Psoas muscle (tissue), 8 donors: Measurements from ENCODE around the gene ECT2L. TPM values are rescaled to one million over a fixed set of nuclear protein-coding genes. Genes with fewer than 3 reads are reported as not detected.

ENCODE experiments used
- ATAC-seq, 4 donors: fragments of 200-7000 bp; cut with Tn5 transposase; one replicate each; pipeline ENCODE4 v1.9.1; 2020; ENCODE audit warnings: moderate library complexity in 3 of 4, mild to moderate bottlenecking in 2 of 4
- DNase-seq, 2 donors: peaks; one replicate each; pipeline ENCODE4 v3.0.0-alpha.2; 2020
- H3K27ac ChIP-seq: fragments of 200-600 bp; one replicate; pipeline ENCODE4 v1.8.0; 2022
- H3K27me3 ChIP-seq, 3 donors: fragments of 200-600 bp in 1 of 3; one replicate each; pipeline versions ENCODE4 v1.6.1 to v1.8.0; 2013 to 2022; ENCODE audit warnings: low read length in 2 of 3, mild to moderate bottlenecking in 2 of 3, moderate library complexity in 1 of 3; ENCODE audit not compliant: insufficient read depth in 3 of 3
- H3K36me3 ChIP-seq, 2 donors: fragments of 200-600 bp in 1 of 2; one replicate each; pipeline versions ENCODE4 v1.6.1 to v1.8.0; 2013 to 2022; ENCODE audit warnings: low read depth in 1 of 2, mild to moderate bottlenecking in 1 of 2, moderate library complexity in 1 of 2; ENCODE audit not compliant: insufficient read depth in 1 of 2
- H3K4me1 ChIP-seq: fragments of 200-600 bp; one replicate; pipeline ENCODE4 v1.8.0; 2022
- H3K4me3 ChIP-seq: fragments of 200-600 bp; one replicate; pipeline ENCODE4 v1.8.0; 2022; ENCODE audit warnings: mild to moderate bottlenecking
- H3K9me3 ChIP-seq: fragments of 200-600 bp; one replicate; pipeline ENCODE4 v1.8.0; 2022
- WGBS, 3 donors: extraction: QIAGEN DNeasy Blood & Tissue Kit; methylation state at CpG; one replicate each; pipeline versions ENCODE4 v1.1.6 to v1.1.7; 2013; 5-methylcytosine and 5-hydroxymethylcytosine counted together
- intact Hi-C, 2 donors: fragments of 100-400 bp; cut with DNase I; formaldehyde crosslinking; loops; one replicate each; pipeline versions ENCODE4 v1.11.0 to v1.14.2; 2022
- polyA plus RNA-seq, 3 donors: library from polyadenylated mRNA; stranded (reverse); fragments of 200-250 nt; gene quantifications; one replicate each; pipeline ENCODE4 v1.2.3, GENCODE V29; 2013
- total RNA-seq, 4 donors: library from RNA; stranded (reverse); fragmentation: NEBNext Ultra II Directional in 2 of 4; extraction: Animal tissue kit (Norgen Biotek cat#: 25700) in 2 of 4; gene quantifications; one replicate each; pipeline versions ENCODE4 v1.2.1 to v1.2.4, GENCODE V29; 2021 to 2023
- TF ChIP-seq, protein P1 (sequence below): fragments of 200-600 bp; IDR thresholded peaks from one replicate; pipeline ENCODE4 v1.8.0; 2022; ENCODE audit warnings: antibody characterized with exemption
- donor health status: healthy with polysubstance abuse.
- donor health status: DM: no; HTN: no; CAD: no; lungs with moderate emphysema.
- donor health status: Bipolar disorder and iron deficiency.
- donor health status: healthy.
- donor health status: DM: yes; HTN: yes; CAD: no.
- donor health status: DM: no; HTN: no; CAD: no.
- donor health status: DM: no; HTN: no; CAD: no.
- donor health status: DM: yes; HTN: yes; CAD: no.

Gene ECT2L
- total and polyA plus RNA-seq, 7 donors = under 0.01 TPM; not detected in 6

DNA sequence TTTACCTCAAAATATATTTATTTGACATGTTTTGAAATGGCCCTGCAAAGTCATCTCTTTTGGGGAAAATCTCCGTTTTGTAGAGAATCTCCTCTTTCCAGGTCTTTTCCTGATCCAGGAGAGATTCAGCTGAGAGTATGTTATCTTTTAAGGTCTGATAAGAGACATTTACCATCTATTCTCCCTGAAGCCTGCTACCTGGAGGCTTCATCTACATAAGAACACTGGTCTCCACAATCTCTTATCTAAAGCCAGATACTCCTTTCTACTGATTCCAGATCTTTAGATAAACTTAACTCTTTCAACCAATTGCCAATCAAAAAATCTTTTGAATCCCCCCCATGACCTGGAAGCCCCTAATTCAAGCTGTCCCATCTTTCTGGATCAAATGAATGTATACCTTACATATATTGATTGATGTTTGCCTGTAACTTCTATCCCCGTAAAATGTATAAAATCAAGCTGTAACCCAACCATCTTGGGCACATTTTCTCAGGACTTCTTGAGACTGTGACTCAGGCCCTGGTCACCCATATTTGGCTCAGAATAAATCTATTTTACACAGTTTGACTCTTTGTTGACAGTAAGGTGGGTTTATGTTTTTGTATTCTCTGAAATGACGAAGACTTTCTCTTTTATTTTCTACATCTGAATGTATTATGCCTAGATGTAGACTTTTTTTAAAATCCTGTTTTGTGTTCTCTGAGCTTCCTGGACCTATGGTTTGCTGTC, 95.5 kb downstream of the ECT2L start:
- Histone ChIP-seq H3K4me1 (no peaks in the 10 kb centered on the region), H3K36me3 (no peaks in the 10 kb centered on the region), H3K27ac (no peak overlapping the region), H3K27me3 (no peaks in the 10 kb centered on the region), H3K4me3 (no peak overlapping the region), H3K9me3 (no peaks in the 10 kb centered on the region)
- no peak for DNase-seq
- ATAC-seq = no peak
- WGBS, 3 donors = 86 to 92% (median 86%) methylated on average over 3 of the region's 3 CpGs
- TF ChIP-seq, protein P1, sequence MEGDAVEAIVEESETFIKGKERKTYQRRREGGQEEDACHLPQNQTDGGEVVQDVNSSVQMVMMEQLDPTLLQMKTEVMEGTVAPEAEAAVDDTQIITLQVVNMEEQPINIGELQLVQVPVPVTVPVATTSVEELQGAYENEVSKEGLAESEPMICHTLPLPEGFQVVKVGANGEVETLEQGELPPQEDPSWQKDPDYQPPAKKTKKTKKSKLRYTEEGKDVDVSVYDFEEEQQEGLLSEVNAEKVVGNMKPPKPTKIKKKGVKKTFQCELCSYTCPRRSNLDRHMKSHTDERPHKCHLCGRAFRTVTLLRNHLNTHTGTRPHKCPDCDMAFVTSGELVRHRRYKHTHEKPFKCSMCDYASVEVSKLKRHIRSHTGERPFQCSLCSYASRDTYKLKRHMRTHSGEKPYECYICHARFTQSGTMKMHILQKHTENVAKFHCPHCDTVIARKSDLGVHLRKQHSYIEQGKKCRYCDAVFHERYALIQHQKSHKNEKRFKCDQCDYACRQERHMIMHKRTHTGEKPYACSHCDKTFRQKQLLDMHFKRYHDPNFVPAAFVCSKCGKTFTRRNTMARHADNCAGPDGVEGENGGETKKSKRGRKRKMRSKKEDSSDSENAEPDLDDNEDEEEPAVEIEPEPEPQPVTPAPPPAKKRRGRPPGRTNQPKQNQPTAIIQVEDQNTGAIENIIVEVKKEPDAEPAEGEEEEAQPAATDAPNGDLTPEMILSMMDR = no peak
- intact Hi-C loops = no loop called here

DNA sequence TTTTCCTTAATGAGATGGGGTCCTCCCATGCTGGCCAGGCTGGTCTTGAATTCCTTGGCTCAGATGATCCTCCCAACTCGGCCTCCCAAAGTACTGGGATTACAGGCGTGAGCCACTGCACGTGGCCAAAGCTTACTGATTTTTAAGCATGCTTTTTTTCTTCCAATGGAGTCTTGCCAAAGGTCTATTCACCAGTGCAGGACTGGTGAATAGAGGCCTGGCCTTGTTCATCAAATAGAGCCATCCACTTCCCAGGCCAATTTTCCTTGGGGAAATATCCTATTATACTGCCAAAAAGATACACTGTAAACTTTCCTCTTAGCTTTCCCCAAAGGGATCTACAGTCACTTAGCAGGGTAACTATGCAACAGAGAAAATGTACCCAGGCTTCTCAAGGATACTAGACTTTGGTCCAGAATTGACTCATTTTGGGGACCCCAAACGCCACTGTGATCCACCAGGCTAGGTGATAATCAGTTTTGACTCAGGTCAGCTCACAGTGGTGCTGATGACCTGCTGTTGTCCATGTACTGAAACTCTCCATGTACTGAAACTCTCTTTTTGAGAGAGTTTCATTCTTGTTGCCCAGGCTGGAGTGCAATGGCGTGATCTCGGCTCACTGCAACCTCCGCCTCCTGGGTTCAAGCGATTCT, 100.3 kb downstream of the ECT2L start:
- Histone ChIP-seq H3K27ac (no peak overlapping the region), H3K9me3 (no peaks in the 10 kb centered on the region), H3K27me3 (no peaks in the 10 kb centered on the region), H3K36me3 (peaks cover 0 to 20% of the 10 kb centered on the region in 2 donors), H3K4me1 (no peaks in the 10 kb centered on the region), H3K4me3 (no peak overlapping the region)
- DNase-seq (no peak), ATAC-seq (no peak)
- 76 to 85% (median 80%) methylated on average over 8 of the region's 8 CpGs for WGBS, 3 donors
- TF ChIP-seq, protein P1 = no peak
- intact Hi-C loops = no loop called here

DNA sequence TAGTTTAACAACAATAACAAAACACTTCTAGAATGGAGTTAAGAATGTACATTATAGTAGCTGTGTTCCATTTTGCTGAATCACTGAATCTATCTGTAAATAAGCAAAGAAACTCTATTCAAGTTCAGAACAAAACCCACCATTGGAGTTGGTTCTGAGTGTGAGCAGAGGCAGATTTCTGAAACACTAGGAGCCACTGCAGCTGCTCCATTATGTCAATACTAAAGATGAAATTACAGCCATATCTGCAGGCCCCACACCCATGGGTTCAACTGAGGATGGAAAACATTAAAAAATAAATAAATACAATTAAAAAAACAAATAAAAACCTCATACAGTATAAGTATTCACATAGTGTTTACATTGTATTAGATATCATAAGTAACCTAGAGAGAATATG, 101.1 kb downstream of the ECT2L start:
- DNase-seq (no peak), ATAC-seq (no peak)
- Histone ChIP-seq H3K27ac (no peak overlapping the region), H3K4me1 (no peaks in the 10 kb centered on the region), H3K36me3 (peaks cover 0 to 28% of the 10 kb centered on the region in 2 donors), H3K9me3 (no peaks in the 10 kb centered on the region), H3K4me3 (no peak overlapping the region), H3K27me3 (no peaks in the 10 kb centered on the region)
- TF ChIP-seq, protein P1 = no peak
- intact Hi-C loops = no loop called here

DNA sequence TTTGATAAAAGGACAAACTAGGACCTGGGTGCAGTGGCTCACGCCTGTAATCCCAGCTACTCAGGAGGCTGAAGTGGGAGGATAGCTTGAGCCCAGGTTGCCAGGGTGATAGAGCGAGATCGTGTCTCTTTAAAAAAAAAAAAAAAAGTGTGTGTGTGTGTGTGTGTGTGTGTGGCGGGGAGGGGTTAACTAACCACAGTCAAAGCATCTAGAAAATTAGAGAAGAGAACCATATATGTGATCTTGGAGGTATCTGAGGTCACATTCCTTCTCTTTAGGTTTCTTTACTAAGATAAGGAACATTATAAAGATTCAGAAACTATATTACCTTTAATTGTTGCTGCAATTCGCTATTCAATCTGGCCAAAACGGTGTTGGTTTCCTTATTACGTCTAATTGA, 111.3 kb downstream of the ECT2L start:
- WGBS, 3 donors = 88 to 91% (median 90%) methylated on average over 7 of the region's 7 CpGs
- H3K4me1 ChIP-seq = no peaks in the 10 kb centered on the region
- ATAC-seq (no peak), DNase-seq (no peak)
- intact Hi-C loops = no loop called here
- H3K9me3 ChIP-seq = no peaks in the 10 kb centered on the region
- H3K4me3 ChIP-seq = no peak overlapping the region
- H3K27me3 ChIP-seq = no peaks in the 10 kb centered on the region
- H3K27ac ChIP-seq = no peak overlapping the region
- peaks cover 0 to 98% of the 10 kb centered on the region in 2 donors for H3K36me3 ChIP-seq
- TF ChIP-seq, protein P1 = no peak
